Mesothelial cell of epicardium (in vitro differentiated cells): Measurements from ENCODE around the gene SPAG16. TPM values are rescaled to one million over a fixed set of nuclear protein-coding genes. Genes with fewer than 3 reads are reported as not detected.

Source experiments
- DNase-seq, 2 experiments: peaks; one replicate each; pipeline ENCODE4 v3.0.0; 2021; ENCODE audit warnings: low spot score in 2 of 2; ENCODE audit not compliant: unreplicated experiment in 2 of 2
- H3K27ac Mint-ChIP-seq: 2 replicates; pipeline ENCODE4 v1.8.0; 2021; ENCODE audit warnings: mixed read lengths
- H3K27me3 Mint-ChIP-seq: 2 replicates; pipeline ENCODE4 v1.8.0; 2021; ENCODE audit warnings: low read depth, mixed read lengths
- H3K36me3 Mint-ChIP-seq: 2 replicates; pipeline ENCODE4 v1.8.0; 2021; ENCODE audit warnings: mixed read lengths
- H3K4me1 Mint-ChIP-seq: 2 replicates; pipeline ENCODE4 v1.8.0; 2021; ENCODE audit warnings: mixed read lengths
- H3K4me3 Mint-ChIP-seq: 2 replicates; pipeline ENCODE4 v1.8.0; 2021; ENCODE audit warnings: mild to moderate bottlenecking, moderate library complexity, mixed read lengths
- H3K9me3 Mint-ChIP-seq: 2 replicates; pipeline ENCODE4 v1.8.0; 2021; ENCODE audit warnings: mixed read lengths
- CTCF ChIP-seq: fragments of 200-600 bp; sonication (generic); IDR thresholded peaks from one replicate; pipeline ENCODE4 v1.5.0; 2021; ENCODE audit warnings: antibody characterized with exemption; ENCODE audit not compliant: unreplicated experiment
- total RNA-seq: library from RNA; stranded (reverse); gene quantifications from 3 replicates; pipeline ENCODE4 v1.2.1, GENCODE V29; 2021

SPAG16 gene
- total RNA-seq, 1 donor from 2014 or later, result 35.1 TPM

- Mint-ChIP-seq H3K27me3 (no peaks in the 10 kb centered on the region), H3K27ac (no peak overlapping the region), H3K9me3 (no peaks in the 10 kb centered on the region), H3K4me1 (no peaks in the 10 kb centered on the region), H3K36me3 (no peaks in the 10 kb centered on the region), H3K4me3 (no peak overlapping the region)
- no peak for TF ChIP-seq CTCF
- no peak for DNase-seq
Measured at GRCh38 chr2:214193943-214194342, 909.7 kb downstream of the SPAG16 start.

- no peak for TF ChIP-seq CTCF
- no peaks in the 10 kb centered on the region for H3K27me3 Mint-ChIP-seq
- no peak overlapping the region for H3K4me3 Mint-ChIP-seq
- H3K4me1 Mint-ChIP-seq, result no peaks in the 10 kb centered on the region
- no peak for DNase-seq
- H3K27ac Mint-ChIP-seq, result no peak overlapping the region
- no peaks in the 10 kb centered on the region for H3K36me3 Mint-ChIP-seq
- H3K9me3 Mint-ChIP-seq, result no peaks in the 10 kb centered on the region
Measured at GRCh38 chr2:214196260-214196659, 912.0 kb downstream of the SPAG16 start.

- H3K27ac Mint-ChIP-seq, result no peak overlapping the region
- no peaks in the 10 kb centered on the region for H3K27me3 Mint-ChIP-seq
- no peak for DNase-seq
- no peak for TF ChIP-seq CTCF
- H3K4me3 Mint-ChIP-seq, result no peak overlapping the region
- no peaks in the 10 kb centered on the region for H3K36me3 Mint-ChIP-seq
- H3K9me3 Mint-ChIP-seq, result peaks cover 4% of the 10 kb centered on the region
- H3K4me1 Mint-ChIP-seq, result peaks cover 4% of the 10 kb centered on the region
Measured at GRCh38 chr2:214201892-214202291, 917.6 kb downstream of the SPAG16 start.

- H3K27me3 Mint-ChIP-seq, result no peaks in the 10 kb centered on the region
- no peak overlapping the region for H3K4me3 Mint-ChIP-seq
- H3K9me3 Mint-ChIP-seq, result peaks cover 4% of the 10 kb centered on the region
- H3K4me1 Mint-ChIP-seq, result peaks cover 4% of the 10 kb centered on the region
- no peak overlapping the region for H3K27ac Mint-ChIP-seq
- no peak for DNase-seq
- no peak for TF ChIP-seq CTCF
- H3K36me3 Mint-ChIP-seq, result no peaks in the 10 kb centered on the region
Measured at GRCh38 chr2:214203214-214203613, 919.0 kb downstream of the SPAG16 start.

- H3K4me3 Mint-ChIP-seq, result no peak overlapping the region
- peaks cover 4% of the 10 kb centered on the region for H3K9me3 Mint-ChIP-seq
- H3K36me3 Mint-ChIP-seq, result no peaks in the 10 kb centered on the region
- no peak for DNase-seq
- no peak overlapping the region for H3K27ac Mint-ChIP-seq
- TF ChIP-seq CTCF, result no peak
- peaks cover 4% of the 10 kb centered on the region for H3K4me1 Mint-ChIP-seq
- no peaks in the 10 kb centered on the region for H3K27me3 Mint-ChIP-seq
Measured at GRCh38 chr2:214203744-214204289, 919.6 kb downstream of the SPAG16 start.

GRCh38 chr2:214215107-214215506 is 930.8 kb downstream of the SPAG16 start:
- Mint-ChIP-seq H3K27ac (no peak overlapping the region), H3K36me3 (no peaks in the 10 kb centered on the region), H3K4me3 (no peak overlapping the region), H3K9me3 (no peaks in the 10 kb centered on the region), H3K4me1 (peaks cover 9% of the 10 kb centered on the region), H3K27me3 (no peaks in the 10 kb centered on the region)
- DNase-seq, result no peak
- no peak for TF ChIP-seq CTCF
